Aorta (tissue), 5 donors: ENCODE data around the gene TEAD1. TPM values are rescaled to one million over a fixed set of nuclear protein-coding genes. Genes with fewer than 3 reads are reported as not detected.

Source experiments
- ATAC-seq: fragments of 200-7000 bp; cut with Tn5 transposase; one replicate; pipeline ENCODE4 v1.9.1; 2022; ENCODE audit warnings: moderate library complexity; ENCODE audit not compliant: low FRiP score
- DNase-seq, 2 donors: peaks; one replicate each; pipeline ENCODE4 v3.0.0-alpha.2; 2020
- H3K27ac ChIP-seq, 2 donors: one replicate each; pipeline ENCODE4 v1.5.1; 2013; ENCODE audit warnings: low read length in 2 of 2, mild to moderate bottlenecking in 2 of 2, moderate library complexity in 2 of 2, control low read depth in 1 of 2, inconsistent platforms in 1 of 2, low read depth in 1 of 2
- H3K27me3 ChIP-seq, 2 donors: one replicate each; pipeline ENCODE4 v1.6.1; 2013; ENCODE audit warnings: control low read depth in 1 of 2, low read length in 1 of 2, mild to moderate bottlenecking in 1 of 2, moderate library complexity in 1 of 2; ENCODE audit not compliant: insufficient read depth in 2 of 2, control insufficient read depth in 1 of 2
- H3K36me3 ChIP-seq, 2 donors: one replicate each; pipeline ENCODE4 v1.6.1; 2013; ENCODE audit warnings: control low read depth in 1 of 2, low read length in 1 of 2, mild to moderate bottlenecking in 1 of 2; ENCODE audit not compliant: insufficient read depth in 2 of 2, control insufficient read depth in 1 of 2
- H3K4me1 ChIP-seq, 2 donors: one replicate each; pipeline ENCODE4 v1.6.1; 2013; ENCODE audit warnings: low read length in 2 of 2, control low read depth in 1 of 2, mild to moderate bottlenecking in 1 of 2, moderate library complexity in 1 of 2; ENCODE audit not compliant: insufficient read depth in 2 of 2, control insufficient read depth in 1 of 2
- H3K4me3 ChIP-seq, 2 donors: one replicate each; pipeline ENCODE4 v1.5.1; 2013; ENCODE audit warnings: low read length in 2 of 2, control low read depth in 1 of 2, mild to moderate bottlenecking in 1 of 2
- H3K9me3 ChIP-seq: one replicate; pipeline ENCODE4 v1.6.1; 2013; ENCODE audit warnings: mild to moderate bottlenecking, low read length; ENCODE audit not compliant: control insufficient read depth
- WGBS, 2 donors: extraction: QIAGEN DNeasy Blood & Tissue Kit; methylation state at CpG; one replicate each; pipeline ENCODE4 v1.1.7; 2013; 5-methylcytosine and 5-hydroxymethylcytosine counted together
- intact Hi-C, 2 donors: fragments of 100-400 bp; cut with DNase I; formaldehyde crosslinking; loops; one replicate each; pipeline versions ENCODE4 v1.14.2 to v1.15.0; 2022
- polyA plus RNA-seq, 2 donors: library from polyadenylated mRNA; stranded (reverse); fragments of 200-250 nt; gene quantifications; one replicate each; pipeline ENCODE4 v1.2.3, GENCODE V29; 2013
- total RNA-seq, 2 donors: library from RNA; stranded (reverse); fragmentation: NEBNext Ultra II Directional; extraction: Animal tissue kit (Norgen Biotek cat#: 25700); gene quantifications; one replicate each; pipeline ENCODE4 v1.2.1, GENCODE V29; 2021
- donor health status: healthy with polysubstance abuse.
- donor health status: Bipolar disorder and iron deficiency.
- donor health status: DM: no; HTN: no; CAD: no.
- donor health status: DM: no; HTN: no; CAD: no.
- donor health status: DM: yes; HTN: yes; CAD: no.

TEAD1 gene
- total and polyA plus RNA-seq, 4 donors = 10.8 to 64.9 (median 34.3) TPM

GRCh38 chr11:12829540-12830314 lies 155.5 kb downstream of the TEAD1 start:
- H3K9me3 ChIP-seq = no peaks in the 10 kb centered on the region
- ATAC-seq (no peak), DNase-seq (no peak)
- no peaks in the 10 kb centered on the region for H3K27me3 ChIP-seq
- H3K4me3 ChIP-seq = no peak overlapping the region
- intact Hi-C loops = loop anchor here in 1 of 2 donors (5.0 kb wide), 1 partner anchor 58 kb away; no protein-coding TSS in a partner anchor
- H3K27ac ChIP-seq = no peak overlapping the region
- no peaks in the 10 kb centered on the region for H3K4me1 ChIP-seq
- WGBS, 2 donors = 97 to 98% methylated on average over 2 of the region's 2 CpGs
- no peaks in the 10 kb centered on the region for H3K36me3 ChIP-seq

GRCh38 chr11:12831471-12832202 lies 157.4 kb downstream of the TEAD1 start:
- Histone ChIP-seq H3K9me3 (no peaks in the 10 kb centered on the region), H3K27ac (no peak overlapping the region), H3K4me3 (no peak overlapping the region), H3K36me3 (no peaks in the 10 kb centered on the region), H3K27me3 (no peaks in the 10 kb centered on the region), H3K4me1 (no peaks in the 10 kb centered on the region)
- 87 to 91% methylated on average over 5 of the region's 5 CpGs for WGBS, 2 donors
- intact Hi-C loops = no loop called here
- ATAC-seq (no peak), DNase-seq (no peak)

GRCh38 chr11:12832480-12833224 lies 158.4 kb downstream of the TEAD1 start:
- no peaks in the 10 kb centered on the region for H3K27me3 ChIP-seq
- no peaks in the 10 kb centered on the region for H3K4me1 ChIP-seq
- H3K36me3 ChIP-seq = no peaks in the 10 kb centered on the region
- no peak overlapping the region for H3K4me3 ChIP-seq
- 70 to 77% methylated on average over 2 of the region's 2 CpGs for WGBS, 2 donors
- intact Hi-C loops = no loop called here
- DNase-seq = no peak
- ATAC-seq = no peak
- no peak overlapping the region for H3K27ac ChIP-seq
- no peaks in the 10 kb centered on the region for H3K9me3 ChIP-seq

GRCh38 chr11:12834166-12834565 lies 159.9 kb downstream of the TEAD1 start:
- Histone ChIP-seq H3K4me3 (no peak overlapping the region), H3K36me3 (no peaks in the 10 kb centered on the region), H3K27me3 (no peaks in the 10 kb centered on the region), H3K9me3 (no peaks in the 10 kb centered on the region), H3K27ac (no peak overlapping the region), H3K4me1 (peaks cover 0 to 1% of the 10 kb centered on the region in 2 donors)
- ATAC-seq = no peak
- intact Hi-C loops = no loop called here
- WGBS, 2 donors = 92 to 97% methylated on average over 2 of the region's 2 CpGs
- DNase-seq = no peak

GRCh38 chr11:12834630-12835029 lies 160.4 kb downstream of the TEAD1 start:
- intact Hi-C loops = no loop called here
- 100% methylated on average over 1 of the region's 1 CpG for WGBS, 2 donors
- H3K4me3 ChIP-seq = no peak overlapping the region
- no peaks in the 10 kb centered on the region for H3K9me3 ChIP-seq
- ATAC-seq = no peak
- H3K27me3 ChIP-seq = no peaks in the 10 kb centered on the region
- H3K27ac ChIP-seq = no peak overlapping the region
- no peaks in the 10 kb centered on the region for H3K36me3 ChIP-seq
- peaks cover 0 to 3% of the 10 kb centered on the region in 2 donors for H3K4me1 ChIP-seq
- DNase-seq = no peak

- no peak for DNase-seq
- Histone ChIP-seq H3K36me3 (no peaks in the 10 kb centered on the region), H3K9me3 (no peaks in the 10 kb centered on the region), H3K4me1 (peaks cover 0 to 3% of the 10 kb centered on the region in 2 donors), H3K27me3 (no peaks in the 10 kb centered on the region), H3K4me3 (no peak overlapping the region), H3K27ac (no peak overlapping the region)
- no peak for ATAC-seq
- 84 to 85% methylated on average over 11 of the region's 11 CpGs for WGBS, 2 donors
- intact Hi-C loops = no loop called here
Measured at GRCh38 chr11:12835286-12835685, 161.1 kb downstream of the TEAD1 start.

GRCh38 chr11:12838463-12839123 lies 164.4 kb downstream of the TEAD1 start:
- DNase-seq (no peak), ATAC-seq (peak; percentile 66)
- intact Hi-C loops = no loop called here
- no peaks in the 10 kb centered on the region for H3K9me3 ChIP-seq
- H3K36me3 ChIP-seq = peaks cover 0 to 2% of the 10 kb centered on the region in 2 donors
- H3K4me3 ChIP-seq = peak overlapping the region in 1 of 2 donors; percentile 26
- peaks cover 0 to 7% of the 10 kb centered on the region in 2 donors for H3K4me1 ChIP-seq
- H3K27me3 ChIP-seq = no peaks in the 10 kb centered on the region
- H3K27ac ChIP-seq = no peak overlapping the region
- 43 to 48% methylated on average over 6 of the region's 6 CpGs for WGBS, 2 donors

- ATAC-seq = no peak
- WGBS, 2 donors = 80 to 85% methylated on average over 6 of the region's 6 CpGs
Measured at GRCh38 chr11:12840871-12841660, 166.8 kb downstream of the TEAD1 start.

More at GRCh38 chr11:12840871-12841660, 166.8 kb downstream of the TEAD1 start:
- H3K36me3 ChIP-seq = peaks cover 0 to 2% of the 10 kb centered on the region in 2 donors
- intact Hi-C loops = no loop called here
- no peaks in the 10 kb centered on the region for H3K27me3 ChIP-seq
- no peak for DNase-seq
- H3K27ac ChIP-seq = no peak overlapping the region
- no peaks in the 10 kb centered on the region for H3K9me3 ChIP-seq
- H3K4me3 ChIP-seq = no peak overlapping the region
- peaks cover 4 to 8% of the 10 kb centered on the region in 2 donors for H3K4me1 ChIP-seq
